Measurements from ENCODE around the gene TSPEAR.
"Not testable (repeated sequence)": the region's sequence is repeated elsewhere in the genome, so short reads cannot be mapped to it uniquely, and the experiment has no call there.

Gene TSPEAR

DNA sequence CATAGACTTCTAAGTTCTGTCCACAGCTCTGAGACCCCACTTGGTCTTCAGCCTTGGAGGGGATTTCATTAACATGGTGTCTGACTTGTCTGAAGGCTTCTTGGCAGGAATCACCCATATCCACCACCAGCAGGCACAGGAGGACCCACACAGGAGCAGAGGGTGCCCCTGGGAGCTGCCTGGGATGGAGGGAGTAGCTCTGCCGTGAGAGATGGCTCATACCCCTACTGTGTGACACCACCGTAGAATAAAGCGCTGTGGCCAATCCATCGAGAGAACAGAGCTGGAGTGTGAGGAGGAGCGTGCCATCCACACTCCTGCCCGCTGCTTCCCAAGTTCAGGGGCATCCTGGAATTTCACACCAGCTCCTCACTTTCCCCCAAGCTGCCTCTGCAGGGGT, 26.3 kb downstream of the TSPEAR start:
- not testable (repeated sequence) for DNase-seq (ENCODE audit: low read depth, low spot score)

DNA sequence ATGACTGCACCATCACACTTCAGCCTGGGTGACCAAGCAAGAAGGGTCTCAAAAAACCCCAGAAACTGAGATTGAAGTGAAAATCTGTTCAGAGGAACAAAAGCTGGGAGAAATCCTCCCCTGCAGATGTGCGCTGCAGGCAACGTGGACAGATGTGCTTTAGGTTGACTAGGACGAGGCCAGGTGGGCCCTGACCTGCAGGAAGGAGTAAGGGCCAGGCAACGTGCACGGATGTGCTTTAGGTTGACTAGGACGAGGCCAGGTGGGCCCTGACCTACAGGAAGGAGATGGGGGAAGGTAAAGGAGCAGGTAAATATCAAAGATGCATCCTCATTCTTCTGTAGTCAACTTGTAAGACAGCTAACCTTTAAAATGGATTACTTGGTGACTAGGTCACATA, 26.9 kb downstream of the TSPEAR start:
- DNase-seq (ENCODE audit: low read depth, low spot score), result no peak

DNA sequence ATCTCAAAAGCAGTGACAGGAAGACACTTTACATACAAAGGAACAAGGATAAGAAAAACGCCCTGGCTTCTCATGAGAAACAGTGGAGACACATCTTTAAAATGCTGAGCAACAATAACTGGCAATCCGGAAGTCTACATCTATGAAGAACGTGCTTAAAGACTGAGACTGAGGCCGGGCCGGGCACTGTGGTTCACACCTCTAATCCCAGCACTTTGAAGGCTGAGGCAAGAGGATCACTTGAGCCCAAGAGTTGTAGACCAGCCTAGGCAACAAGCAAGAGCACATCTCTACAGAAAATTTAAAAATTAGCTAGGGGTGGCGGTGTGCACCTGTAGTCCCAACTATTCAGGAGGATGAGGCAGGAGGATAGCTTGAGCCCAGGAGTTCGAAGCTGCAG, 27.3 kb downstream of the TSPEAR start:
- DNase-seq (ENCODE audit: low read depth, low spot score), result no peak

GRCh38 chr21:44682580-44683151, 28.7 kb downstream of the TSPEAR start:
- DNase-seq (ENCODE audit: low read depth, low spot score), result no peak

DNA sequence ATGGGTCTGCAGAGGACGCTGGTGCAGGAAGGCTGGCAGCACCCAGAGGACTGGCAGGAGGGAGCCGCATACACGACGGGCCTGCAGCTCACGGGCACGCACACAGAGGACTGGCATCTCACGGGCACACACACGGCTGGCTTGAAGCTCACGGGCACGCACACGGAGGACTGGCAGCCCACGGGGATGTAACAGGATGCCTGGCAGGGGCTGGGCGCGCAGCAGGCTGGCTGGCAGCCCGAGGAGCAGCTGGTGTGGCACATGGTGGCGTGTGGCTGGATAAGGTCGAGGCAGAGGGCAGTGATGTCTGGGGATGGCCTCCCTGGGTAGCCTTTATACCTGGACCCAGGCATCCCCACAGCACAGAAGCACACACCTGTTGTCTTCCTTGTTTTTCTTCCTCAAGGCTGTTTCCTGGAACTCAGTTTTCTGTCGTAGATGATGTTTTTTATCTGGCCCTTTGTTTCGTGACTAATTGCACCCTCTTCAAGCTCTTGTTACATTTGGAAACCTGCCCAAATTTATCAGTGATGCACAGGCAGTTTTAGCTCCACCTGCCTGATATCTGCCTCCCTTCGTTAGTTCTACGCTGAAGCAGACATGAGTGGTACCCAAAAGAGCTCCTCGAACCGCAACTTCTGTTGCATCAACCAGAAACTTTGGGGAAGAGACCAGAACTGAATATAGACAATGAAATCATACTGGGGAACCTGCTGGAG, 29.4 kb downstream of the TSPEAR start, which contains the start of gene KRTAP12-1:
KRTAP12-1 (minus strand) TSS at position 303 of the 719 bp plus-strand sequence; CDS start at position 263, 40 bp downstream.
- no peak for DNase-seq (ENCODE audit: low read depth, low spot score)

DNA sequence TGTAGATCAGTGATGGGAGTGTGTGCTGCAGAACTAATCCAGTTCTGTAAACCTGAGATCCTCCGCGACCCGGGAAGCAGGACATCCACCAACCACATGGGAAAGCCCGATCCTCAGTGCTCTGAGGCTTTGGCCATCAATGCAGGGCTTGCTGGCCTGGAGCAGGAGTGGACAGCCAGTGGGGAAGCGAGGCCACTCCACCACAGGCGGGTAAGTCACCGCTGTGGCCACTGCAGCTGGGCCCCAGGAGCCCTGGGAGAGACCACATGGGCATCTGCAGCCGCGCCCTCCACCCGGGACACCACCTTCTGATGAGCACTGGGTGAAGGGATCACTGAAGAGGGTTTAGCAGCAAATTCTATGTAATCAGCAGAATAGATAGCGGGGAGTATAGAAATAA, 30.2 kb downstream of the TSPEAR start:
- DNase-seq (ENCODE audit: low read depth, low spot score), result no peak

DNA sequence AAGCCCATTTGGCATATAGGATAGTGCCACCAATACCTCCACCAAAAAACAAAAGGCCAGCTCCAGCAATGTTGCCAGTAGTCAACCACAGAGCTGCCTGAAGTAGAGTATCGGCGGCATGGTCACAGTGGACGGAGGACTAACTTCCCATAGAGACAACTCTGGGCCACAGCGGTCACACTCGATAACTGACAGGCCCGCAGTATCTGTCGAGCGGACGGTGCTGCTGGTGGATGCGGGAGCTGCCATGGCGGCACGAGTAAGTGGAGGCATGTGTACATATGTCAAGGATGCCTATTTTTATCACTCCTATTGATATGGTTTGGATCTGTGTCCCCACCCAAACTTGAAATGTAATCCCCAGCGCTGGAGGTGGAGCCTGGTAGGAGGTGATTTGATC, 33.5 kb downstream of the TSPEAR start:
- DNase-seq (ENCODE audit: low read depth, low spot score), result no peak

- no peak for DNase-seq (ENCODE audit: low read depth, low spot score)
Observed at GRCh38 chr21:44671911-44672310, 39.5 kb downstream of the TSPEAR start.

DNA sequence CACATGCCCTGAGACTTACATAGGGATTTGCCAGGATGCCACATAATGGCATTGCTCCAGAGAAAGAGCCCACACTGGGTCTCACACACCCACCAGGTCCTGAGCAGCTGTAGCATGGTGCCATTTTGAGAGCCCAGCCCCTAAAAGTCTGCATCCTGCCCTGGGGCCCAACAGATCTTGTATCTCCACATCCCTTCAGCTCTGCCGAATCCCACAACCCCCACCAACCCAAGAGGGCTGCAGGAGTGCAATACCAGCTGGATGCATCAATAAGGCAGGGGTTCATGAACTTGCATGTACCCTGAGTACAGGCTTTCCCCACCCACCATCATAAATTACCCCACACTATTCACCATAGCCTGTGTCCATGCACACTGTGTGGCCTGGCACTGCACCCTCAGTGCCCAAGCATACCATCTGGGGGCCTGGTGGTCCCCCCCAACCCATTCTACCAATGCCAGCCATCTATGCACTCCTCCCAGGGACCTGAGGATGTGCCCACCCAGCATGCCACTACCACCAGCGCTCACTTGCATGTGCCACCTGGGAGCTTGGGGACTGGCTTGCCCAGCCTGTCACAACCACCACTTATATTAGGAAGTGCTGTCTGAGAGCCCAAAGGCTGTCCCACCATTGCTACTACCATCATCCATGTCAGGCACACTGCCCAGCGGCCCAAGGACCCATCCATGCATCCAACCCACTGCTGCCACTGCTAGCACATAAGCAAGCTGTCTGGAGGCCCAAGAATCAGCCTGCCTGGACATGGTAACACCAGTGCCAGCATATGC, 40.5 kb downstream of the TSPEAR start:
- no peak for DNase-seq (ENCODE audit: low read depth, low spot score)

DNA sequence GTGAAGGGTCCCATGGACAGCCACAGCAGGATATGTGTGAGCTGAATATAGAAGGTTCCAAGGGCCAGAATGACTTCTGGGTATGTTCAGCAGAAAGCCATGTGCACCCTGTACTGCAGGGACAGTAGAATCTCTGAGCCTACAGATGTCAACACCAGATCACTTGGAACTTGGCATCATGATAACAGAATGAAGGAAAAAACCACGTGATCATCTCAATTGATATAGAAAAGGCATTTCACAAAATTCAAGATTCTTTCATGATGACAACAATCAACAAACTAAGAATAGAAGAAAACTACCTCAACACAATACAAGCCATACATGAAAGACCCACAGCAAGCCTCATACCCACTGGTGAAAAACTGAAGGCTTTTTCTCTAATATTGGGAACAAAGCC, 43.8 kb downstream of the TSPEAR start:
- DNase-seq (ENCODE audit: low read depth, low spot score), result no peak

DNA sequence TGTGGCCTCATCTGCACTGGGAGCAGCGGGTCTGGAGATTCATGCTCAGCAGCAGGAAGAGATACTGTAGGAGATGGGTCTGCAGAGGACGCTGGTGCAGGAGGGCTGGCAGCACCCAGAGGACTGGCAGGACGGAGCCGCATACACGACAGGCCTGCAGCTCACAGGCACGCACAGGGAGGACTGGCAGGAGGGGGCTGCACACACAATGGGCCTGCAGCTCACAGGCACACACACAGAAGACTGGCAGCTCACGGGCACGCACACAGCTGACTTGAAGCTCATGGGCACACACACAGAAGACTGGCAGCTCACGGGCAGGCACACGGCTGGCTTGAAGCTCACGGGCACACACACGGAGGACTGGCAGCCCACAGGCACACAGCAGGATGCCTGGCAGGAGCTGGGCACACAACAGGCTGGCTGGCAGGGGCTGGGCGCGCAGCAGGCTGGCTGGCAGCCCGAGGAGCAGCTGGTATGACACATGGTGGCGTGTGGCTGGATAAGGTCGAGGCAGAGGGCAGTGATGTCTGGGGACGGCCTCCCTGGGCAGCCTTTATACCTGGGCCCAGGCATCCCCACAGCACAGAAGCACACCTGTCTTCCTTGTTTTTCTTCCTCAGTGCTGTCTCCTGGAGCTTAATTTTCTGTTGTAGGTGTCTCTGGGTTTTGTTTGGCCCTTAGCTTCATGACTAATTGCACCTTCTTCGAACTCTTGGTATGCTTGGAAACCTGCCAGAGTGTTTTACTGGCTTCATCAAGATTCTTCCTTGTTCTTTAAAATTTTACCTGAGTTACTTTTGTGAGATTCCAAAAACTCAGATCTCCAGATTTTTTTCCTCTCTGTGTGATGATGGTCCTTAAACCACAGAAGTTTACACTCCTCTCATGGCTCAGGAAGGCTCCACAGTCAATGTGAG, 44.7 kb downstream of the TSPEAR start, which contains the start of gene KRTAP12-2:
KRTAP12-2 (minus strand) TSS at position 527 of the 920 bp plus-strand sequence; CDS start at position 486, 41 bp downstream.
- DNase-seq (ENCODE audit: low read depth, low spot score), result no peak

GRCh38 chr21:44664691-44665090, 46.7 kb downstream of the TSPEAR start:
- no peak for DNase-seq (ENCODE audit: low read depth, low spot score)

DNA sequence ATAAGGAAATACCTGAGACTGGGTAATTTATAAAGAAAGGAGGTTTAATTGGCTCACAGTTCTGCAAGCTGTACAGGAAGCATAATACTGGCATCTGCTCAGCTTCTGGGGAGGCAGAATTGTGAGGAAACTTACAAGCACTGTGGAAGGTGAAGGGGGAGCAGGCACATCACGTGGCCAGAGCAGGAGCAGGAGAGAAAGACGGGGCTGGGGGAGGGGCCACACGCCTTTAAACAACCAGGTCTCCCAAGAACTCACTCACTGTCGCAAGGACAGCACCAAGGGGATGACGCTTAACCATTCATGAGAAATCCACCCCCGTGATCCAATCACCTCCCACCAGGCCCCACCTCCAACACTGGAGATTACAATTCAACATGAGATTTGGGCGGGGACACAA, 49.8 kb downstream of the TSPEAR start:
- DNase-seq (ENCODE audit: low read depth, low spot score), result not testable (repeated sequence)

DNA sequence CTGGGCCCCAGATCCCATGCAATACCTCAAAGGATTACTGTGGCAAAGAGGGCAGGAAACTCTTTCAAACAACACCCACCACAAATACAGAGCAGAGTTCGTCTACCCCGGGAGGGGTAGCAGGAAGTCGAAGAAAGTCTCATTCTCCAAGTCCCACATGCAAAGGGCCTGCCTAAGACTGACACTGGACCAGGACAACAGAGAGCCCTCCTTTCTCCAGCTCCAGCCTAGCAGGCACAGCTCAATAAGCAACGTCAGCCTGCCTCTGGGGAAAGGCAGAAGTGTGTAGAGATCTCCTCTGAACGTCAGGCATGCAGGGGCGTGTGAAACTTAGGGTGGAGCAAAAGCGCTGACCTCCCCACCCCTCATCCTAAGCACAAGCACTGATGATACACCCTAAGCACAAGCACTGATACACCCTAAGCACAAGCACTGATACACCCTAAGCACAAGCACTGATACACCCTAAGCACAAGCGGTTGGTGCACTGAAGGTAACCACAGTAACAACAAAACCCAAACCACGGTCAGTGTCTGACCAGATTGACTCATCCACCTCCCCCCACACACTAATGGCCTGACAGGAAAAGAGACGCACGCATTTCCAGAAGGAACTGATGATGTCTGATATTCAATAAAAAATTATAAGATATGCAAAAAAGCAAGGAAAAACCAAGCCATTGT, 52.3 kb downstream of the TSPEAR start:
- DNase-seq (ENCODE audit: low read depth, low spot score), result no peak

DNA sequence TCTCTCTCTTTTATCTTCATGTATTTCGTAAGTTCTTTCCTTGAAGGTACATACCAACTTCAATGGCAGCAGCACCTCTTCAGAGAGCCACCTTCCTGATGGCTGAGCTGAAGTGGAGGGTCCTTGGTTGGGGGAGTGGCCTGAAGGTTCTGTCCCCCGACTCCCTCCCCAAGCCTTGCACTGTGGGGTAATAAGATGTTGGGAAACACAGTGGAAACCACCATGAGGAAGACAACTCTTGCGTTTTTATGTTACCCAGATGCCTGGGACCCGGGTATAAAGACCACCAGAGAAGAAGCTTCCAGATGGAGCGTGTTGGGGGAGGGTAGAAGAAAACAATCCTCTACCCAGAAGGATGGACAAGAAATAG, 52.8 kb downstream of the TSPEAR start:
- DNase-seq (ENCODE audit: low read depth, low spot score), result no peak

- DNase-seq (ENCODE audit: low read depth, low spot score), result no peak
Observed at GRCh38 chr21:44657635-44658540, 53.5 kb downstream of the TSPEAR start, which contains the start of gene KRTAP12-3. Gene KRTAP12-3 (plus strand): TSS chr21:44657932. CDS start chr21:44657980, 48 bp downstream.

DNA sequence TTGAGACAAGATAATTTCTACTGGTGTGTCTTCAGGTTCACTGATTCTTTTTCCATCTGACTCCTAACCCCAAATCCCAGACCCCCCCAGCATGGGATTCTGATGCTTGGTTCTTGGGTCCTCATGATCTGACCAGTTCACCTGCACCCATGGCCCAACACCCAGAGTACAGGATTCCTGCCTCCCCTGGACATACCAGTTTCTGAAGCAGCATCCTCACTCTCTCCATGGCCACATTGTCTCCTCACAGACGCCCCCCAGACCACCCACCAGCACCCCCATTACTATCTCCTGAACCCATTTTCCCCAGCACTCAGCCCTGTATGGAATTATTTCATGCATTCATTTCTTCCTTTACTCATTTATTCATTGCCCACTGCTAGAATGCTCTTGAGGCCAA, 54.5 kb downstream of the TSPEAR start:
- DNase-seq (ENCODE audit: low read depth, low spot score), result no peak

DNA sequence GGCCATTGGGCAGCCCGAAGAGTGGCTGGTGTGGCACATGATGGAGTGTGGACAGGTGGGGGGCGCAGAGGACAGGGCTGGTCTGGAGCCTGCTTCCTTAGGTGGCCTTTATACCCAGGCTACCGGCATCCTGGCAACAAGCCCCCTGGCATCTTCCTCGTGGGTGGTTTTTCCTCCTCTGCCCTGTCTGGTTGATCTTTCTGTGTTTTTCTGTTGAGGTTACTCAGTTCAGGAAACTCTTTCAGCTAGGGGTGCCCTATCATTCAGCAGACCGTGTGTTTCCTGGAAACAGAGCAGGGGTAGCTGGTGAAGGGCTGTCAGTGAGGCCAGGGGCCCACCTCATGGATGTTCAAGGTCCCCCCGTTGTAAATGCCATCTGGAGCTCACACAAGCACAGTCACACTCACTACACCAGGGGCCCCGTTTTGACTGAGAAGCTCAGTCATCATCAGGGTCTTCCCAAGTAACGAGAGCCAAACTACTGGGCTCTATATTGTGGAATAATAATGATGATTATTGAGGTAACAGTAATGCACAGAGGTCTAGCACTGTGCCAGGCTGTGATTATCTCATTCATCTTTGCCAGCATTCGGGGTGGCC, 56.7 kb downstream of the TSPEAR start, which contains the start of gene KRTAP12-4:
KRTAP12-4 (minus strand) TSS at position 84 of the 600 bp plus-strand sequence; CDS start at position 39, 45 bp downstream.
- no peak for DNase-seq (ENCODE audit: low read depth, low spot score)
